GM12878 (cell line): Measurements from ENCODE around the gene DCAF5. TPM values are rescaled to one million over a fixed set of nuclear protein-coding genes. Genes with fewer than 3 reads are reported as not detected.

Experiments
- ATAC-seq: fragments of 200-7000 bp; cut with Tn5 transposase; 3 replicates; pipeline ENCODE4 v1.9.1; 2020; ENCODE audit warnings: mild to moderate bottlenecking, moderate library complexity
- BruUV-seq: library from RNA; stranded (reverse); fragments of 400-500 nt; replicated peaks from 2 replicates; lab custom pipeline; 2021; lab: Mats Ljungman, UMichigan
- CTCF ChIA-PET: fragments of 300-600 bp; sonication (Branson Sonifier 250); formaldehyde crosslinking; extraction: SDS; loops from one replicate; lab custom pipeline; 2021; ENCODE audit warnings: inconsistent platforms; lab: Yijun Ruan, JAX
- POLR2A ChIA-PET: fragments of 350-600 bp; formaldehyde crosslinking; extraction: SDS; loops from one replicate; lab custom pipeline; 2021; ENCODE audit warnings: inconsistent platforms; lab: Charles Lee
- RAD21 ChIA-PET: fragments of 300-600 bp; sonication (Branson Sonifier 250); formaldehyde crosslinking; loops from one replicate; lab custom pipeline; 2023; ENCODE audit warnings: antibody characterized with exemption; ENCODE audit not compliant: unreplicated experiment; lab: Charles Lee
- SMC1A ChIA-PET: fragments of 300-600 bp; sonication (Branson Sonifier 250); formaldehyde crosslinking; loops from one replicate; lab custom pipeline; 2023; ENCODE audit not compliant: unreplicated experiment, uncharacterized antibody; lab: Charles Lee
- DNase-seq: peaks from one replicate; pipeline ENCODE4 v3.0.0-alpha.2; 2011; ENCODE audit warnings: low read depth, low spot score
- FAIRE-seq: peaks from 3 replicates; lab custom pipeline; 2011; peaks lifted over from hg19 to GRCh38; lab: Jason Lieb, UNC
- H2AFZ ChIP-seq: 2 replicates; pipeline ENCODE4 v1.6.0; 2011; ENCODE audit warnings: low read depth, low read length, control low read depth; ENCODE audit not compliant: control insufficient read depth
- H3K27ac ChIP-seq: 2 replicates; pipeline ENCODE4 v1.5.1; 2011; ENCODE audit warnings: control low read depth; ENCODE audit not compliant: control insufficient read depth, insufficient read depth
- H3K27me3 ChIP-seq, 2 experiments: replicated peaks in 1 of 2; 2 replicates each; pipeline versions ENCODE4 v1.6.0 to v1.6.1; 2011; ENCODE audit warnings: low read length in 1 of 2; ENCODE audit not compliant: control insufficient read depth in 2 of 2, insufficient read depth in 2 of 2
- H3K36me3 ChIP-seq, 2 experiments: 2 replicates each; pipeline ENCODE4 v1.5.1; 2011; ENCODE audit warnings: low read length in 1 of 2; ENCODE audit not compliant: control insufficient read depth in 2 of 2, insufficient read depth in 2 of 2
- H3K4me1 ChIP-seq: 2 replicates; pipeline ENCODE4 v1.6.1; 2011; ENCODE audit warnings: mild to moderate bottlenecking, low read length, moderate library complexity, mixed read lengths; ENCODE audit not compliant: control insufficient read depth, insufficient read depth
- H3K4me2 ChIP-seq: 2 replicates; pipeline ENCODE4 v1.6.0; 2011; ENCODE audit warnings: control low read depth; ENCODE audit not compliant: control insufficient read depth, insufficient read depth
- H3K4me3 ChIP-seq: fragments of 200-600 bp; sonication (generic); 2 replicates; pipeline ENCODE4 v1.5.1; 2016
- H3K79me2 ChIP-seq: 2 replicates; pipeline ENCODE4 v1.6.0; 2011; ENCODE audit warnings: low read length; ENCODE audit not compliant: control insufficient read depth, insufficient read depth
- H3K9ac ChIP-seq: 2 replicates; pipeline ENCODE4 v1.8.0; 2011; ENCODE audit warnings: low read length, control low read depth, mixed read lengths; ENCODE audit not compliant: control insufficient read depth, insufficient read depth
- H3K9me3 ChIP-seq: replicated peaks from 3 replicates; pipeline ENCODE4 v1.5.1; 2011; ENCODE audit warnings: mild to moderate bottlenecking, low read length; ENCODE audit not compliant: control insufficient read depth, insufficient read depth
- H4K20me1 ChIP-seq: 2 replicates; pipeline ENCODE4 v1.6.0; 2011; ENCODE audit not compliant: control insufficient read depth, insufficient read depth
- ATF7 ChIP-seq: fragments of 450-650 bp; IDR thresholded peaks from 2 replicates; pipeline ENCODE4 v1.6.1; 2016; ENCODE audit warnings: low read depth, mild to moderate bottlenecking
- BCL11A ChIP-seq: IDR thresholded peaks from 2 replicates; pipeline ENCODE4 v1.6.1; 2011; ENCODE audit warnings: low read depth, low read length
- ETV6 ChIP-seq, 2 experiments: fragments of 450-650 bp in 1 of 2; IDR thresholded peaks in 1 of 2; conservative IDR thresholded peaks in 1 of 2; 2 replicates each; pipeline ENCODE4 v1.6.1; 2014; ENCODE audit warnings: antibody characterized with exemption in 1 of 2, borderline replicate concordance in 1 of 2, low read depth in 1 of 2, mild to moderate bottlenecking in 1 of 2, moderate library complexity in 1 of 2
- HDAC6 ChIP-seq: fragments of 200-600 bp; sonication (generic); IDR thresholded peaks from one replicate; pipeline ENCODE4 v1.8.0; 2017; ENCODE audit warnings: antibody characterized with exemption; ENCODE audit not compliant: unreplicated experiment
- MEF2B ChIP-seq: fragments of 450-650 bp; IDR thresholded peaks from 2 replicates; pipeline ENCODE4 v1.6.1; 2018; ENCODE audit warnings: mild to moderate bottlenecking, moderate library complexity; ENCODE audit not compliant: partially characterized antibody, poor library complexity, severe bottlenecking
- MYB ChIP-seq: fragments of 150-350 bp; IDR thresholded peaks from 2 replicates; pipeline ENCODE4 v1.6.1; 2014; ENCODE audit warnings: mild to moderate bottlenecking, low read depth, low read length, borderline replicate concordance
- PAX5 ChIP-seq: IDR thresholded peaks from 2 replicates; pipeline ENCODE4 v1.6.1; 2011; ENCODE audit warnings: low read depth, low read length, borderline replicate concordance
- ZNF217 ChIP-seq: fragments of 450-650 bp; IDR thresholded peaks from 2 replicates; pipeline ENCODE4 v1.6.1; 2017; ENCODE audit warnings: antibody characterized with exemption, mild to moderate bottlenecking
- WGBS: methylation state at CpG from one replicate; pipeline ENCODE4 v1.1.6; 2016; ENCODE audit warnings: low lambda C conversion rate; ENCODE audit not compliant: insufficient replicate concordance, insufficient coverage; ENCODE audit errors: missing lambda C conversion rate; 5-methylcytosine and 5-hydroxymethylcytosine counted together
- in situ Hi-C: fragments of 300-500 bp; cut with MboI; formaldehyde crosslinking; loops from 9 replicates; pipeline ENCODE4 v1.14.3; 2018; ENCODE audit warnings: mixed read lengths
- intact Hi-C: fragments of 100-400 bp; cut with micrococcal nuclease; formaldehyde crosslinking; loops from one replicate; pipeline ENCODE4 v1.14.2; 2022; ENCODE audit not compliant: unreplicated experiment
- polyA plus RNA-seq, 11 experiments: library from polyadenylated mRNA; depleted of rRNA in 4 of 11; unstranded in 6 of 11; stranded (reverse) in 5 of 11; fragments of >200 nt; fragmentation: Nextera tagmentation in 4 of 11; fragmentation: Illumina TruSeq in 1 of 11; extraction: Ambion mirVana in 4 of 11; extraction: Trizol in 1 of 11; gene quantifications; 1 replicate in 1 of 11; 2 replicates in 10 of 11; pipeline versions ENCODE4 v1.2.1 to v1.2.3, GENCODE V29; 2011 to 2016; ENCODE audit warnings: inconsistent platforms in 2 of 11, missing spikeins in 2 of 11, low read depth in 1 of 11
- total RNA-seq, 4 experiments: library from RNA; depleted of rRNA in 3 of 4; stranded (reverse); fragments of >200 nt in 3 of 4; fragmentation: Illumina TruSeq in 1 of 4; extraction: Trizol in 1 of 4; gene quantifications; 2 replicates each; pipeline versions ENCODE4 v1.2.1 to v1.2.3, GENCODE V29; 2013 to 2021
- TF ChIP-seq, protein P1 (sequence below): IDR thresholded peaks from 2 replicates; pipeline ENCODE4 v1.6.1; 2012; ENCODE audit warnings: low read depth, low read length, improper control_type of control experiment
- TF ChIP-seq, protein P2 (sequence below): IDR thresholded peaks from 2 replicates; pipeline ENCODE4 v1.6.1; 2011; ENCODE audit warnings: borderline replicate concordance, low read depth, mild to moderate bottlenecking, moderate library complexity, mixed read lengths, low read length; ENCODE audit not compliant: insufficient read depth; ENCODE audit errors: extremely low read length
- TF ChIP-seq, protein P3 (sequence below): fragments of 150-350 bp; IDR thresholded peaks from 2 replicates; pipeline ENCODE4 v1.6.1; 2014; ENCODE audit warnings: mild to moderate bottlenecking, low read depth, low read length

DCAF5 gene
- total and polyA plus RNA-seq, 10 of the 15 experiments (the other 5 are each of a cell fraction or from before 2014, with no cell fraction given), result 6.8 to 38.1 (median 19.1) TPM

DNA sequence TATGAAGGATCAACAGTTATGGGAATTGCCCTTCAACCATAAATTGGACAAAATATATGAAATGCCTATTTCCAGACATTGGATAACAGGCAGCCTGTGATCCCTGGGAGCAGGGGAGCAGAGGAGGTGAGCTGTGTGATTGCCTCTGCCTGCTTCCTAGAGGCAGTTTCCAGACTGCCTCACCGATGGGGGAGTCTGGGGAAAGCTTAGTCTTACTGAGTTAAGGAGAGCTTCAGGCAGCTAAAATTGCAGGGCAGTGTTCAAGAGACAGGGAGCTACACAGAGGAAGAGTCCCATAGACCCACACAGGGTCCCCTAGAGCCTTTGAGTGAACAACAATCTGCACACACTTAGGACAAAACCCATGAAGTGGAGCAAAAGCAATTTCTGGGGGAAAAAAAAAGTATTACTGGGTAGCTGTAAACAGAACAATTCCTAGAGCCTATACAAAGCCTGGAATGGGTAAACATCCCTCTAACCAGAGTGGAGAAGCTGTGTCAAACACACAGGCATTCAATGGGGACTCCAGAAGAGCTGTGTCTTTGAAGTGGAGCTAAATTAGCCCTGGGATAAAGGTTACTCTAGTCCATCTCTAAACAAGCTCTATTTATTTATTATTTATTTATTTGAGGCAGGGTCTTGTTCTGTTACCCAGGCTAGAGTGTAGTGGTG lies 125.5 kb downstream of the DCAF5 start:
- in situ Hi-C loops (no loop called here), intact Hi-C loops (no loop called here)
- Histone ChIP-seq H2AFZ (no peak overlapping the region), H3K9me3 (no peaks in the 10 kb centered on the region), H3K27me3 (no peaks in the 10 kb centered on the region; a peak in 1 of 4 replicates), H3K36me3 (no peaks in the 10 kb centered on the region), H3K9ac (no peak overlapping the region), H3K4me1 (no peaks in the 10 kb centered on the region), H3K4me2 (no peak overlapping the region), H3K27ac (no peak overlapping the region), H3K4me3 (no peak overlapping the region), H4K20me1 (no peaks in the 10 kb centered on the region), H3K79me2 (no peaks in the 10 kb centered on the region)
- FAIRE-seq (no peak), DNase-seq (no peak), ATAC-seq (no peak)
- POLR2A ChIA-PET, result no interaction called here
- TF ChIP-seq, protein P1, sequence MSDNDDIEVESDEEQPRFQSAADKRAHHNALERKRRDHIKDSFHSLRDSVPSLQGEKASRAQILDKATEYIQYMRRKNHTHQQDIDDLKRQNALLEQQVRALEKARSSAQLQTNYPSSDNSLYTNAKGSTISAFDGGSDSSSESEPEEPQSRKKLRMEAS, result no peak
- TF ChIP-seq ATF7, result no peak
- no peak for TF ChIP-seq ETV6 (conservative IDR thresholded peaks at IDR 0.05 in 1 of 2, IDR thresholded peaks at IDR 0.05 in 1 of 2; ENCODE audit: borderline replicate concordance in 1 of 2, low read depth in 1 of 2)
- TF ChIP-seq ZNF217, result no peak
- TF ChIP-seq MEF2B, result no peak
- no peak for TF ChIP-seq MYB
- TF ChIP-seq, protein P2, sequence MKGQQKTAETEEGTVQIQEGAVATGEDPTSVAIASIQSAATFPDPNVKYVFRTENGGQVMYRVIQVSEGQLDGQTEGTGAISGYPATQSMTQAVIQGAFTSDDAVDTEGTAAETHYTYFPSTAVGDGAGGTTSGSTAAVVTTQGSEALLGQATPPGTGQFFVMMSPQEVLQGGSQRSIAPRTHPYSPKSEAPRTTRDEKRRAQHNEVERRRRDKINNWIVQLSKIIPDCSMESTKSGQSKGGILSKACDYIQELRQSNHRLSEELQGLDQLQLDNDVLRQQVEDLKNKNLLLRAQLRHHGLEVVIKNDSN, result no peak
- TF ChIP-seq, protein P3, sequence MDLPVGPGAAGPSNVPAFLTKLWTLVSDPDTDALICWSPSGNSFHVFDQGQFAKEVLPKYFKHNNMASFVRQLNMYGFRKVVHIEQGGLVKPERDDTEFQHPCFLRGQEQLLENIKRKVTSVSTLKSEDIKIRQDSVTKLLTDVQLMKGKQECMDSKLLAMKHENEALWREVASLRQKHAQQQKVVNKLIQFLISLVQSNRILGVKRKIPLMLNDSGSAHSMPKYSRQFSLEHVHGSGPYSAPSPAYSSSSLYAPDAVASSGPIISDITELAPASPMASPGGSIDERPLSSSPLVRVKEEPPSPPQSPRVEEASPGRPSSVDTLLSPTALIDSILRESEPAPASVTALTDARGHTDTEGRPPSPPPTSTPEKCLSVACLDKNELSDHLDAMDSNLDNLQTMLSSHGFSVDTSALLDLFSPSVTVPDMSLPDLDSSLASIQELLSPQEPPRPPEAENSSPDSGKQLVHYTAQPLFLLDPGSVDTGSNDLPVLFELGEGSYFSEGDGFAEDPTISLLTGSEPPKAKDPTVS, result no peak
- TF ChIP-seq BCL11A, result no peak
- TF ChIP-seq PAX5, result no peak
- no peak for TF ChIP-seq HDAC6
- no TSS peak for BruUV-seq
- SMC1A ChIA-PET, result interaction anchor here (1.2 kb wide), 1 partner anchor 41 kb away, joined by 4 read pairs; no protein-coding TSS in a partner anchor
- CTCF ChIA-PET, result interaction anchor here (0.6 to 1.3 kb wide), 3 partner anchors 10 to 406 kb away, joined by 3 read pairs; no protein-coding TSS in a partner anchor
- 0% methylated on average over 1 of the region's 1 CpG for WGBS
- RAD21 ChIA-PET, result no interaction called here
